Fibroblast of skin of left biceps (primary cell): Measurements from ENCODE around the gene FOCAD.
"Not testable (repeated sequence)": the region's sequence is repeated elsewhere in the genome, so short reads cannot be mapped to it uniquely, and the experiment has no call there.

Experiments used
- DNase-seq, 2 experiments: peaks; one replicate each; pipeline ENCODE4 v3.0.0-alpha.2; 2013; ENCODE audit warnings: low read depth in 2 of 2

The FOCAD gene

GRCh38 chr9:20684035-20684874 lies at the start of gene FOCAD:
TSS of gene FOCAD (plus strand) at chr9:20684259. CDS start at chr9:20715354, 31,095 bp downstream.
- peak; percentile 78 to 79 for DNase-seq

- no peak for DNase-seq
Observed at GRCh38 chr9:20634895-20635294, 49.2 kb upstream of the FOCAD start.

GRCh38 chr9:20636888-20637440 lies 47.1 kb upstream of the FOCAD start:
- DNase-seq, result no peak

GRCh38 chr9:20640331-20641187 lies 43.5 kb upstream of the FOCAD start:
- DNase-seq, result no peak

GRCh38 chr9:20642045-20642444 lies 42.0 kb upstream of the FOCAD start:
- DNase-seq, result no peak

GRCh38 chr9:20643660-20644059 lies 40.4 kb upstream of the FOCAD start:
- no peak for DNase-seq

- no peak for DNase-seq
Observed at GRCh38 chr9:20646656-20647055, 37.4 kb upstream of the FOCAD start.

GRCh38 chr9:20649381-20649780 lies 34.7 kb upstream of the FOCAD start:
- no peak for DNase-seq

- DNase-seq, result no peak
Observed at GRCh38 chr9:20650313-20650712, 33.7 kb upstream of the FOCAD start.

GRCh38 chr9:20650750-20651299 lies 33.2 kb upstream of the FOCAD start:
- no peak for DNase-seq

GRCh38 chr9:20651939-20652338 lies 32.1 kb upstream of the FOCAD start:
- no peak for DNase-seq

GRCh38 chr9:20658246-20658667 lies 25.8 kb upstream of the FOCAD start:
- DNase-seq, result not testable (repeated sequence)

- DNase-seq, result no peak
Observed at GRCh38 chr9:20658677-20659473, 25.2 kb upstream of the FOCAD start.

GRCh38 chr9:20659474-20659967 lies 24.5 kb upstream of the FOCAD start:
- DNase-seq, result no peak

GRCh38 chr9:20662156-20662555 lies 21.9 kb upstream of the FOCAD start:
- no peak for DNase-seq

GRCh38 chr9:20663133-20663532 lies 20.9 kb upstream of the FOCAD start:
- DNase-seq, result no peak

- DNase-seq, result no peak
Observed at GRCh38 chr9:20664501-20664900, 19.6 kb upstream of the FOCAD start.

GRCh38 chr9:20670395-20670794 lies 13.7 kb upstream of the FOCAD start:
- no peak for DNase-seq

- no peak for DNase-seq
Observed at GRCh38 chr9:20671635-20672034, 12.4 kb upstream of the FOCAD start.

- not testable (repeated sequence) for DNase-seq
Observed at GRCh38 chr9:20673537-20673936, 10.5 kb upstream of the FOCAD start.

GRCh38 chr9:20681467-20681866 lies 2.6 kb upstream of the FOCAD start:
- DNase-seq, result no peak
